CD14-positive monocyte (primary cell): ENCODE data around the gene ARMC8. TPM values are rescaled to one million over a fixed set of nuclear protein-coding genes. Genes with fewer than 3 reads are reported as not detected.

Source experiments
- DNase-seq, 3 donors: peaks; one replicate each; pipeline ENCODE4 v3.0.0-alpha.2; 2011 to 2022
- H2AFZ ChIP-seq: 2 replicates; pipeline ENCODE4 v1.6.0; 2012; ENCODE audit warnings: mild to moderate bottlenecking, low read depth, low read length, inconsistent platforms; ENCODE audit not compliant: insufficient read depth, poor library complexity, severe bottlenecking
- H3K27ac ChIP-seq, 2 donors: 1 replicate in 1 of 2; 2 replicates in 1 of 2; pipeline ENCODE4 v1.5.1; 2012 to 2013; ENCODE audit warnings: low read length in 2 of 2, control low read depth in 1 of 2, inconsistent platforms in 1 of 2, low read depth in 1 of 2, mild to moderate bottlenecking in 1 of 2
- H3K27me3 ChIP-seq, 2 donors: one replicate each; pipeline versions ENCODE4 v1.6.0 to v1.6.1; 2011 to 2013; ENCODE audit warnings: low read length in 2 of 2; ENCODE audit not compliant: control insufficient read depth in 2 of 2, insufficient read depth in 2 of 2
- H3K36me3 ChIP-seq, 2 donors: replicated peaks in 1 of 2; 1 replicate in 1 of 2; 2 replicates in 1 of 2; pipeline versions ENCODE4 v1.5.1 to v1.6.1; 2012 to 2013; ENCODE audit warnings: low read length in 2 of 2, control low read depth in 1 of 2, inconsistent platforms in 1 of 2, mild to moderate bottlenecking in 1 of 2; ENCODE audit not compliant: insufficient read depth in 2 of 2, control insufficient read depth in 1 of 2
- H3K4me1 ChIP-seq, 2 donors: 1 replicate in 1 of 2; 2 replicates in 1 of 2; pipeline versions ENCODE4 v1.5.1 to v1.6.1; 2012 to 2013; ENCODE audit warnings: low read length in 2 of 2, control low read depth in 1 of 2, inconsistent platforms in 1 of 2, mild to moderate bottlenecking in 1 of 2, moderate library complexity in 1 of 2; ENCODE audit not compliant: insufficient read depth in 2 of 2, control insufficient read depth in 1 of 2
- H3K4me2 ChIP-seq: replicated peaks from 2 replicates; pipeline ENCODE3; 2012; ENCODE audit warnings: low read length, moderate library complexity, mild to moderate bottlenecking; ENCODE audit not compliant: poor library complexity, severe bottlenecking; ENCODE audit errors: extremely low read depth
- H3K4me3 ChIP-seq, 3 experiments: fragments of 200-600 bp in 1 of 3; sonication (generic) in 1 of 3; replicated peaks in 1 of 3; 1 replicate in 2 of 3; 2 replicates in 1 of 3; pipeline ENCODE4 v1.5.1; 2011 to 2013; ENCODE audit warnings: low read length in 3 of 3, mild to moderate bottlenecking in 3 of 3, control low read depth in 2 of 3, low read depth in 2 of 3, inconsistent platforms in 1 of 3, moderate library complexity in 1 of 3
- H3K79me2 ChIP-seq: 2 replicates; pipeline ENCODE4 v1.6.0; 2012; ENCODE audit warnings: mild to moderate bottlenecking, control low read depth, inconsistent platforms, low read length, moderate library complexity; ENCODE audit not compliant: insufficient read depth
- H3K9ac ChIP-seq: 2 replicates; pipeline ENCODE4 v1.6.0; 2017; ENCODE audit warnings: low read length, mild to moderate bottlenecking; ENCODE audit not compliant: insufficient read depth, poor library complexity, severe bottlenecking
- H3K9me3 ChIP-seq, 2 donors: replicated peaks in 1 of 2; 1 replicate in 1 of 2; 2 replicates in 1 of 2; pipeline versions ENCODE4 v1.5.1 to v1.6.1; 2012 to 2013; ENCODE audit warnings: low read length in 2 of 2, control low read depth in 1 of 2; ENCODE audit not compliant: control insufficient read depth in 1 of 2, insufficient read depth in 1 of 2
- H4K20me1 ChIP-seq: 2 replicates; pipeline ENCODE4 v1.6.0; 2012; ENCODE audit warnings: mild to moderate bottlenecking, low read length, control low read depth, moderate library complexity; ENCODE audit not compliant: insufficient read depth
- H3K27ac Mint-ChIP-seq, 7 donors: one replicate each; pipeline ENCODE4 v1.8.0; 2020; ENCODE audit warnings: mild to moderate bottlenecking in 7 of 7, mixed read lengths in 7 of 7, moderate library complexity in 6 of 7, inconsistent platforms in 2 of 7
- H3K27me3 Mint-ChIP-seq, 3 donors: one replicate each; pipeline ENCODE4 v1.8.0; 2021 to 2022; ENCODE audit warnings: low read depth in 3 of 3, mild to moderate bottlenecking in 3 of 3, mixed read lengths in 3 of 3, moderate library complexity in 3 of 3, inconsistent platforms in 1 of 3
- H3K36me3 Mint-ChIP-seq, 2 donors: one replicate each; pipeline ENCODE4 v1.8.0; 2020; ENCODE audit warnings: mixed read lengths in 2 of 2, inconsistent platforms in 1 of 2, mild to moderate bottlenecking in 1 of 2
- H3K4me1 Mint-ChIP-seq: one replicate; pipeline ENCODE4 v1.8.0; 2020; ENCODE audit warnings: mild to moderate bottlenecking, mixed read lengths
- H3K4me3 Mint-ChIP-seq, 2 donors: one replicate each; pipeline ENCODE4 v1.8.0; 2020; ENCODE audit warnings: mild to moderate bottlenecking in 2 of 2, mixed read lengths in 2 of 2, moderate library complexity in 1 of 2
- H3K9me3 Mint-ChIP-seq, 7 donors: one replicate each; pipeline ENCODE4 v1.8.0; 2020 to 2022; ENCODE audit warnings: mixed read lengths in 7 of 7, mild to moderate bottlenecking in 6 of 7, moderate library complexity in 6 of 7, inconsistent platforms in 2 of 7
- WGBS: methylation state at CpG from one replicate; pipeline ENCODE4 v1.1.5; 2013; ENCODE audit warnings: missing lambda C conversion rate; ENCODE audit not compliant: insufficient coverage; 5-methylcytosine and 5-hydroxymethylcytosine counted together
- intact Hi-C, 2 donors: fragments of 100-400 bp; cut with micrococcal nuclease; formaldehyde crosslinking; loops; one replicate each; pipeline versions ENCODE4 v1.15.0 to v1.15.1; 2023
- polyA plus RNA-seq, 3 donors: library from polyadenylated mRNA; depleted of rRNA in 1 of 3; unstranded in 2 of 3; stranded (reverse) in 1 of 3; fragments of 300-500 nt in 2 of 3; fragments of >200 nt in 1 of 3; fragmentation: Illumina TruSeq in 2 of 3; gene quantifications; 1 replicate in 2 of 3; 2 replicates in 1 of 3; pipeline ENCODE4 v1.2.3, GENCODE V29; 2012 to 2021
- TF ChIP-seq, protein P1 (sequence below): fragments of 200-600 bp; IDR thresholded peaks from one replicate; pipeline ENCODE4 v1.8.0; 2022; ENCODE audit warnings: antibody characterized with exemption, mild to moderate bottlenecking

Gene ARMC8
- polyA plus RNA-seq, 3 donors, result 34.3 to 43.9 (median 42.0) TPM

DNA sequence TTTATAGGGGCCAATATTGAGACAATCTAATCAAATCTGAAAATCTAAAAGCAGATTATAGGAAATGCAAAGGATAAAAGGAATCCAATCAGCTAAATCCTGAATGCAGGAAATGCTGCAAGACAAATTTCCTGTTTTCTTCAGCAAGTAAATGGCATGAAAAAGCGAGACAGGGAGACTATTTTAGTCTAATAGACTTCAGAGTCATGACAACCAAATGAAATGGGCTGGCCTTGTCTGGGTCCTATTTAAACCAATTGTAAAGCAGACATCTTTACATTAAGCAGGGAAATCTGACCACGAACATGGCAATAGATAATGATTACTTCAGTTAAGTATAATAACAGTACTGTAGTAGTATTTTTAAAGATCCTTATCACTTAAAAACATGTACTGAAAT lies 14.5 kb upstream of the ARMC8 start:
- no peak for DNase-seq
- H3K27me3 ChIP-seq, result no peaks in the 10 kb centered on the region
- TF ChIP-seq, protein P1, sequence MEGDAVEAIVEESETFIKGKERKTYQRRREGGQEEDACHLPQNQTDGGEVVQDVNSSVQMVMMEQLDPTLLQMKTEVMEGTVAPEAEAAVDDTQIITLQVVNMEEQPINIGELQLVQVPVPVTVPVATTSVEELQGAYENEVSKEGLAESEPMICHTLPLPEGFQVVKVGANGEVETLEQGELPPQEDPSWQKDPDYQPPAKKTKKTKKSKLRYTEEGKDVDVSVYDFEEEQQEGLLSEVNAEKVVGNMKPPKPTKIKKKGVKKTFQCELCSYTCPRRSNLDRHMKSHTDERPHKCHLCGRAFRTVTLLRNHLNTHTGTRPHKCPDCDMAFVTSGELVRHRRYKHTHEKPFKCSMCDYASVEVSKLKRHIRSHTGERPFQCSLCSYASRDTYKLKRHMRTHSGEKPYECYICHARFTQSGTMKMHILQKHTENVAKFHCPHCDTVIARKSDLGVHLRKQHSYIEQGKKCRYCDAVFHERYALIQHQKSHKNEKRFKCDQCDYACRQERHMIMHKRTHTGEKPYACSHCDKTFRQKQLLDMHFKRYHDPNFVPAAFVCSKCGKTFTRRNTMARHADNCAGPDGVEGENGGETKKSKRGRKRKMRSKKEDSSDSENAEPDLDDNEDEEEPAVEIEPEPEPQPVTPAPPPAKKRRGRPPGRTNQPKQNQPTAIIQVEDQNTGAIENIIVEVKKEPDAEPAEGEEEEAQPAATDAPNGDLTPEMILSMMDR, result no peak
- H3K4me3 Mint-ChIP-seq, result no peak overlapping the region
- H3K4me1 Mint-ChIP-seq, result peaks cover 29% of the 10 kb centered on the region
- H3K4me3 ChIP-seq, result no peak overlapping the region
- H3K79me2 ChIP-seq, result peaks cover 42% of the 10 kb centered on the region
- WGBS, result no CpG with 5 or more reads among the region's 2 CpGs
- H3K36me3 ChIP-seq, result peaks cover 24 to 40% of the 10 kb centered on the region in 2 donors
- H3K27me3 Mint-ChIP-seq, result peaks cover 0 to 3% (median 2%) of the 10 kb centered on the region in 3 donors
- no peaks in the 10 kb centered on the region for H3K9me3 ChIP-seq
- peak overlapping the region in 1 of 7 donors; percentile 38 for H3K27ac Mint-ChIP-seq
- peak overlapping the region in 1 of 2 donors; percentile 14 for H3K27ac ChIP-seq
- no peak overlapping the region for H2AFZ ChIP-seq
- H3K9me3 Mint-ChIP-seq, result no peaks in the 10 kb centered on the region
- intact Hi-C loops, result no loop called here
- peaks cover 6% of the 10 kb centered on the region for H4K20me1 ChIP-seq
- H3K4me1 ChIP-seq, result peaks cover 20 to 27% of the 10 kb centered on the region in 2 donors
- H3K36me3 Mint-ChIP-seq, result peaks cover 28 to 38% of the 10 kb centered on the region in 2 donors
- H3K9ac ChIP-seq, result no peak overlapping the region
- H3K4me2 ChIP-seq, result peak overlapping the region; percentile 11

DNA sequence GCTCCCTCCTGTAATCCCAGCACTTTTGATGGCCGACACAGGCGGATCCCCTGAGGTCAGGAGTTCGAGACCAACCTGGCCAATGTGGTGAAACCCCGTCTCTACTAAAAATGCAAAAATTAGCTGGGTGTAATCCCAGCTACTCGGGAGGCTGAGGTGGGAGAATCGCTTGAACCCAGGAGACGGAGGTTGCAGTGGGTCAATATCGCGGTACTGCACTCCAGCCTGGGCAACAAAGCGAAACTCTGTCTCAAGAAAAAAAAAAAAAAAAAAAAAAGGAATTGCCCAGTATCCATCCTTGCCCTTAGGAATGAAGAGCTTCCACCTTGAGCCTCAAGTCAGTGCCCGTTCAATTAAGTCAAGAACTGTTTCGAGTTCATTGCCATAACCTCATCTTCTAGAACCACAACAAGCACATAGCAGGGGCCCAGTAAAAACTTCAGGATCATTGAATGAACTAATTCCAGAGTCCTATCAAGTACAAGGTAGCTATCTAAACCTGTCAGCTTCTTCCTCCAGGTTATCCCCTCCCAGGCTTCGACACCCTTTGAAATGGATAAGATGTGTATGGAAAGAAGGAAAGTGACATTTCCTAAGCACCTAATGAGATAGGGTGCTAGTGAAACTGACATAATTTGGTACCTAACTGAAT lies 13.2 kb upstream of the ARMC8 start:
- H3K9me3 ChIP-seq, result no peaks in the 10 kb centered on the region
- peak overlapping the region; percentile 97 to 98 for H3K4me3 Mint-ChIP-seq
- H3K9me3 Mint-ChIP-seq, result peaks cover 0 to 2% (median 0%) of the 10 kb centered on the region in 7 donors
- peak overlapping the region; percentile 82 for H3K4me2 ChIP-seq
- H2AFZ ChIP-seq, result peak overlapping the region; percentile 96
- H4K20me1 ChIP-seq, result peaks cover 6% of the 10 kb centered on the region
- no peaks in the 10 kb centered on the region for H3K27me3 ChIP-seq
- H3K27me3 Mint-ChIP-seq, result peaks cover 0 to 7% (median 2%) of the 10 kb centered on the region in 3 donors
- H3K4me3 ChIP-seq, result peak overlapping the region; percentile 73 to 90 (median 87)
- intact Hi-C loops, result no loop called here
- TF ChIP-seq, protein P1, result no peak
- H3K79me2 ChIP-seq, result peaks cover 42% of the 10 kb centered on the region
- H3K9ac ChIP-seq, result peak overlapping the region; percentile 81
- peak overlapping the region; percentile 70 to 80 for H3K27ac ChIP-seq
- peaks cover 14 to 28% of the 10 kb centered on the region in 2 donors for H3K36me3 ChIP-seq
- DNase-seq, result no peak
- peak overlapping the region in 4 of 7 donors; percentile 87 to 96 (median 94) for H3K27ac Mint-ChIP-seq
- WGBS, result 71% methylated on average over 7 of the region's 13 CpGs
- peaks cover 29% of the 10 kb centered on the region for H3K4me1 Mint-ChIP-seq
- peaks cover 19 to 26% of the 10 kb centered on the region in 2 donors for H3K36me3 Mint-ChIP-seq
- H3K4me1 ChIP-seq, result peaks cover 20 to 27% of the 10 kb centered on the region in 2 donors
